ENCODE measurements around the gene ROBO1.

- TF ChIP-seq CTCF (IDR thresholded peaks at IDR 0.05) (no peak), ZFX (IDR thresholded peaks at IDR 0.05; ENCODE audit: borderline replicate concordance) (no peak)
Observed at GRCh38 chr3:78908236-78908635, 859.6 kb downstream of the ROBO1 start.
